Measurements from ENCODE around the gene NLGN4X.

NLGN4X gene

DNA sequence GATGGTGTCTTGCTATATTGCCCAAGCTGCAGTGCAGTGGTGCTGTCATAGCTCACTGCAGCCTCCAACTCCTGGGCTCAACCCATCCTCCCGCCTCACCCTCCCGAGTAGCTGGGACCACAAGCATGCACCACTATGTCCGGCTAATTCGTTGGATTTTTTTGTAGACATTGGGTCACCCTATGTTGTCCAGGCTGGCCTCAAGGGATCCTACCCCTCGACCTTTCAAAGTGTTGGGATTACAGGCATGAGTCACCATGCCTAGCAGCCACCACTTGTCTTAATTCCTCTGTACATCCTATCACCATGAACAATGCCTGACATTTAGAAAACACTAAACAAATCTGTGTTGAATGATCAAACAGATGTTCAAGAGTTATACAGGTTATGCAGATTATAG lies 76.7 kb downstream of the NLGN4X start:
- DNase-seq (ENCODE audit: low read depth in 2 of 2) = no peak

DNA sequence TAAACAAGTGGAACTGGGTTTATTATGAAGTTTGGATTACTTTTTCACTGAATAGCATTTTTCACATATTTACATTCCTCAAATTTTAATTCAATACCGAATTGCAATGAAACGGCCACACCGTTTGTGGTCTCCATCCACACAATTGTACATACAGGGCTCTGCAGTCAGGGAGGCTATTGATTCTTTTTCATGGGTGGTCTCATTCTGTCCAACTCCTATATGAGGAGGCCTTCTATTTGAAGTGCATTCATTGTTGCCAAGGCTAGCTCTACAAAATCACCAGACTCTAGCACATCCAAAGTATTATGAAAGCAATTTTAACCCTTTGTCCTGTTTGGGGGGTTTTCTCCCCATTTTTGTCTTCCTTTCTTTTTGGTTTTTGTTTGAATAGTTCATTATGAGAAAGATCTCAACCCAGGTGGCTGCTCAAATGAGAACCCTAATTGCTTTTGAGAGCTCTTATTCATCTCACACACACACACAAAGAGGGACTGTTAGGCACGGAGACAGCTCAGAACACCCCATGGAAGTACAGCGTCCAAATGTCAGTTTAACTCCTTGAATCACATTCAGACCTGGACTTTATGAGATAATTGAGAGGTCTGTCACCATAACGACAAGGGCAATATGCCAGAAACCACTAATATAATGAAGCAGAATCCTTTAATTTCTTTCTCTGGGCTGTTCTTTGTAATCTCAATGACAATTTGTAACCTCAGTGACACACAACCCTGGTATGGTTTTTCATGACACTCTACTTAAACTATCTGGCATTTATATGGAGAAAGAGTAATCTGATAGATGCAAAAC lies 79.4 kb downstream of the NLGN4X start:
- DNase-seq (ENCODE audit: low read depth in 2 of 2) = no peak

DNA sequence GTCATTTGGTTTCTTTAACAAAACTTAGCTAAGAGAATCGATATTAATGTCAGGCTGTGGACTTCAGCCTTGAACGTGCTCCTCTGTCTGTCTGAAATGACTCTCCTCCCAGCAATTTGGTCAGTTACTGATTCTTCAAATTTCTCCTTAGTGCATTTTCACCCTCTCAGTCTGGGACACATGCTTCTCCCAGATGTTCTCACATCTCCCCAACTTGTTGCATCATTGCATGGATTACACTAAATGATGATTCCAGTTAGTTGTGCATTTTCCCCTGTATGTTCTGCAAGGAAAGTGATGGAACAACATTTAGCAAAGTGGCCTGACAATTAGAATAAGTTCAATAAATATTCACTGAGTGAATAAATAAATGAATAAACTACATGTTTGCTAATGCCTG lies 94.4 kb downstream of the NLGN4X start:
- DNase-seq (ENCODE audit: low read depth in 2 of 2) = no peak

DNA sequence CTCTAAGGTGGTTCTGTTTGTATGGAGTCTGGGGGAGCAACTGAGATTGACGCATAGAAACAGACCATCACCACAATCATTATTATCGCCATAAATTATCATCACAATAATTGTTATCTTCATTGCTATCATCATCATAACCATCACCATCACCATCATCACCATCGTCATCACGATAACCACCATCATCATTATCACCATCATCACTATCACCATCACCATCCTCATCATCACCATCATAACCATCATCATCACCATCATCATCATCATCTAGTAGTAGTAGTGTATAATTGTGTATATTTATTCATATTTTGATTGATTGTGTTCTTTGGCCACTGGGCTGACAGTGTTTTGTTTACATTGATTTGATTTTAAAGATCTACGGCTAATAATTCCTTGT lies 95.7 kb downstream of the NLGN4X start:
- no peak for DNase-seq (ENCODE audit: low read depth in 2 of 2)

DNA sequence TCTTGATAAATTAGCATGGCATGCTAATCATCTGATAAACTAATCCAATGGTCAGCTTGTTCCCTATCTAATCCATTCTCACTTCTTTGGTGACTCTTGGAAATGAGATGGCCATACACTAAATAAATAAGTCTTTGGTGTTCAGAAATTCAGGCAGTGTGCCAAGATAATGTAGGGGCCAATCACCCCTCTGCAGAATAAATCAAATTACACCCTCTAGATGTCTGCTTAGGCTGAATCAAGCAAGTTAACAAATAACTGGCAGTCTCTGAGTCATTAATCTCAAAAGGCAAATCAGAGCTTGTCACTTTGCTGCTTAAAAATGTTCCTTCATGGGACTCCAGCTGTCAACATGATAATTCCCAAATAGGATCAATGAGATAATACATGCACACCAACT lies 97.4 kb downstream of the NLGN4X start:
- no peak for DNase-seq (ENCODE audit: low read depth in 2 of 2)

DNA sequence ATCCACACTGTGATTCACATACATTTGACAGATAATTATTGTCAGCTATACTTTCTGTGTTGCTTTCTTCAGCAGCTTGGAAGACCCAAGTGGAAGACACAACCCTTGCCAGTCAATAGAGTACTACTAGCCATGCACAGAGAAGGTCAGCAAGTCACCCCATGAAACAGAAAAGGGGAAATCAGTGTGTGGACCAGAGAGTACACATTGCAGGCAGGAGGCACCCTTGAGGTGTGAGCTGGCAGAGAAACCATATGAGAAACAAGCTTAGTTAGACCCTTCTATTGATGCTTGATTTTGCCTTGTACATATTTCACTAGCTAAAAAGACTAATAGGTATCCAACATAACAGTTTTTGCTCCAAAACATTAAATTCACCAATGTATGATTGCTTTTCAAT lies 99.5 kb downstream of the NLGN4X start:
- DNase-seq (ENCODE audit: low read depth in 2 of 2) = no peak

DNA sequence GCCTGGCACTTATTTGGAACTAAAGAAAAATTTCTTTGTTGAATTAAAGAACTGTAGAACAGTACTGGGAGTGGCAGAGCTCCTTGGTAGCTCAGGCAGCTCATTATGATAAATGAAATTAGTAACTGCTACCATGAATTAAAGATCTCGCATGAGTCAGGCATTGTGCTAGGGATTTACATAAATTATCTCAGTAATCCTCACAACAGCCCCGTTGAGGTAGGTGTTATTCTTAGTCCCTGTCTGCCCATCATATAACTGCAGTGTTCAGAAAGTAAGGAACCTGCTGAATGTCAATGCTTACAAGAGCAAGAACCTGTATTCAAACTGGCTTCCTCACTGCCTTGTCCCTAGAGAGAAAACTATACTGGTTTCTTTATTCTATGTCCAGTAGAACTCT lies 108.3 kb downstream of the NLGN4X start:
- no peak for DNase-seq (ENCODE audit: low read depth in 2 of 2)

DNA sequence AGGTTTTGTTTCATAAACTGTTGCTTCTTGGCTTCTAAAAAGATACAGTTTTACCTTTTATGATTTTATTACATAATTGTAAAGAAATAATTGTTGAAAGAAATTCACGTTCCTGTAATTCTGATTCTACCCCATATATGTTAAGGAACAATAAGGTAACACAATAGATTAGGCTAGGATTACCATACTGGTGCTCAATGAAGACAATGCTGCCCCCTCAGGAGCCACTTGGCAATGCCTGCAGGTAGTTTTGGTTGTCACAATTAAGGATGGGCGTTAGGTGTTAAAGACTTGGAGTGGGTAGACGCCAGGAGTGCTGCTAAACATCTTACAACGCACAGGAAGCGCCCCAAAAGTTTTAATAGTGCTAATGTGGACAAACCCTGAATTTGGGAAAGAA lies 133.2 kb downstream of the NLGN4X start:
- no peak for DNase-seq (ENCODE audit: low read depth in 2 of 2)

DNA sequence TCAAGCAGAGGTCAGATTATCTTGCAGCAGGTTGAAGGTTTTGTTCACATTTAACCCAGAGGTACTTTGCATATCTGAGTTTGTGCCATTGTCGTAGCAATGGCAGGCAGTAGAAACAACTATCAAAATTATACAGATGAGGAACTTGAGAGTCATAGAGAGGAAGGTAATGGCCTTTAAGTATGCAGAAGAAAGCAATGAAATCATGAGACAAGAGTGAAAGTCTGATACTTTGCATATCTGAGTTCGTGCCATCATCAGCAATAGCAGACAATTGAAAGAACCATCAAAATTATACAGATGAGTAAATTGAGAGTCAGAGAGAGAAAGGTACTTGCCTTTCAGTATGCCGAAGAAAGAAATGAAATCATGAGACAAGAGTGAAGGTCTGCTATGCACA lies 154.1 kb downstream of the NLGN4X start:
- DNase-seq (ENCODE audit: low read depth in 2 of 2) = no peak

DNA sequence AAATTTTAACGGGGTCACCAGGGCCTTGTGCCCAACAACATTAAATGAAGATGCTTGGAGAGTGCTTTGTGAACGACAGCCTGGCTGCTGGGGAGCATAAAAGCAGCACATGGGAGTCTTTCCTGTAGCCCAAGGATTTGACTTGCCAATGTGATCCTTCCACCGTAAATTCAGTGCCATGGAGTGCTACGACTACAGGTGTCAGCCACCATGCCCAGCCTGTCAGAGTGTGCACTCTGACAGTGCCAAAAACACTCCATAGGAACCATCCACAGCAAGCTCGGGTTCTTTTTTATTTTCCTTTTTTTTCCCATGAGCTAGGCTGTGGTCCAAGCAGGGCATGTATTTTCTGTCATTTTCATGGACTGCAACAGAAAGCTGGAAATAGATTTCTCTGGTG lies 156.9 kb downstream of the NLGN4X start:
- no peak for DNase-seq (ENCODE audit: low read depth in 2 of 2)

DNA sequence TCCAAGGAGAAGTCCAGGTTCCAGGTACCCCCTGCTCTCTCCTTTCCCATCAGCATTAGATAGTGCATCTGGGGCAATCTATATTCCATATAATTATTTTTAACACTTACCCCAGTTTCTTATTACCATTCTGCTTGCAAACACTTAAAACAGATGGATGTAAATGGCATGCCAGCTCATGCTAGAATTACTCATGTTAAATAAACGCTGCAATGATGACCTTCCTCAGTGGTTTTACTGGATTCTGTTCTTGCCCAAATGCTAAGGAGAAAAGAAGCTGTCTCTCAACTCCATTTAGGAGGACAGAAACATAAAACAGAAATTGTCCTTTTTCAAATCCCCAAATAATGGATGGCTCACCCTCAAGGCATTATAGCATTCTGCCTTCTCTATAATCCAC lies 161.1 kb downstream of the NLGN4X start:
- DNase-seq (ENCODE audit: low read depth in 2 of 2) = no peak

DNA sequence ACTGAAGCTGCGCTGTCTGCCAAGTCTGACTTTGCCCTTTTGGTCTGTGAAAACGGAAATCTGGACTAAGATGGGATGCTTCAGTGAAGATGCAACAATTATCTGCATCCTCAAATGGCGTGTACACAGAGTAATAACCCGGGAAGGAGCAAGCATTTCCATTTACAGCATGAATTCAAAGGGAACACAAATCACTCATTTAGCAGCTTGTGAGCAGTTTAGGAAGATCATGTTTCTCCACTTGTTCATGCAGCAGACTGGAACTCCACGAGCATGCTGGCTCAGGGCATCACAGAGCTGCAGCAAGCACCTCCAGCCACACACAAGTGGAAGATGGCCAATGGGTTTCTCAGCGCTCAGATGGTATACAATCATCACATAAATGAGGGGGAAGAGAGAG lies 175.5 kb downstream of the NLGN4X start:
- DNase-seq (ENCODE audit: low read depth in 2 of 2) = no peak

DNA sequence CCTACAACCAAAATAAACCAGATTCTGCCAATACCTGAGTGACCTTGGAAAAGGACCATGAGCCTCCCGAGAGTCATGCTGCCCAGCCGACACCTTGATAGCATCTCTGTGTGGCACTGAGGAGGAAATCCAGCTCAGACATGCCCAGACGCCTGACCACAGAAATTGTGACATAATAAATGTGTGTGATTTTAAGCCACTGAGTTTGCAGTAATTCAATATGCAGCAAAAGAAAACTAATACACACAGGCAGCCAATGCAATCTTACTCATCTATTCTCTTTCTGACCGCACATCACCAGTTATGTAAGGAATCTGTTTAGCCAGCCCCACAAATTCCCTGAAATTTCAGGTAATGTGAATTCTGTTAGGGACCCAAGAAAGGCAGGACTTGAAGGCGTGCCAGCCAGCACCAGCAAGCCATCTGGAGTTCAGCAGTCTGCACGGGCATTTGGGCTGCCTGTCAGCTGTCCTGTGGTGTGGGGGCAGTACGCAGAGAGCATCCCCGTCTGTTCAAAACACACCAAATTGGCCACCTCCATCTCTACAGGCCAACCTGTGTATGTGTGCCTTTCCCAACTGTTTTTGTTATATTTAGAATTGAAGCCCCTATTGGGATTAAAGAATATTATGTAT lies 176.4 kb downstream of the NLGN4X start:
- DNase-seq (ENCODE audit: low read depth in 2 of 2) = no peak

DNA sequence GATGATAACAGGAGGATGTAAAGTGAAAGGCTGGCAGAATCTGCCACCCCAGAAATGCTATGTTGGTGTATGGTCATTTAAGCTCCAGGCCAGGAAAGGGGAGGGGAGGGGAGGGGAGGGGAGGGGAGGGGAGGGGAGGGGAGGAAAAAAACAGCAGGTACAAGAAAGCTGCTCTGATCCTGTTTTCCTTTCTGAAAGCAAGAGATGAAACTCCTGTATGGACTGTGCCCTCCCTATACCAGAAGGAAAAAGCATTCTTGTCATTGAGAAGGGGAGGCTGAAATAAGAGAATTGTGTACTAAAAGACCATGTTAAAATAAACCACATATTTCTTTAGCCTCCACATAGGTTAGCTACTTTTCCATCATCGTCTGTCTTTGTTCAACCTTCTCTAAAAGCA lies 179.5 kb downstream of the NLGN4X start:
- no peak for DNase-seq (ENCODE audit: low read depth in 2 of 2)

DNA sequence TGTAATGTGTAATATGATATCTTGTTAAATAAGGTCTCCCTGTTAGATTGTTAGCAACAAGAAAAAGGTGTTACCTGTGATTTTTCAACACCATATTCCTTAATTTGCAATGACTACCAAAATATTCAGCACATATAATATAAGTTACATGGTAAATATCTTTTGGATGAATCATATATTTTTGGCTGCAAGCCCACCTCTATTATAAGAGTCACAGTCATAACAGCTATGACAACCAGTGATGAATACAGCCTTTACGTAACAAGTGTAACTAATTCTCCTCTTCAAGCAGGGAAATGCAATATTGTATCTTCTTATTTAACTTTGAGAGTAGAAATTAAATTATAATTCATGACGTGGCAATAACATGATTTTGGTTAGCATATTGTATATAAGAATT lies 187.0 kb downstream of the NLGN4X start:
- no peak for DNase-seq (ENCODE audit: low read depth in 2 of 2)

DNA sequence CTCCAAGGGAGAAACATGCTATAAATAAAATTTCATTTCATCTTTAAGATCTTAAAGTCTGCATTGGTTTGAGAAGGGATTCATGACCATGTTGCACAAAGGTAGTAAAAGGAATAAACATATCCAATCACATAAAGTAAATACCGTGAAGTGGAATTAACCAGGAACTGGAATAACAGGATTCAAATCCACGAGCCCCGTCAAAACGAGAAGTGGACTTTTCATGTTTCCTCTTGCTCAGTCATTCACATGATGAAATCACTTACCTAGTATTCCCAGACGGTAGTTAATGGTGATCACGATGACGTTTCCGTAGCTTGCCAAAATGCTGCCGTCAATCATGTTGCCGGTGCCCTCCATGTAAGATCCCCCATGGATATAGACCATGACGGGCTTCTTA lies 199.7 kb downstream of the NLGN4X start:
- no peak for DNase-seq (ENCODE audit: low read depth in 2 of 2)

DNA sequence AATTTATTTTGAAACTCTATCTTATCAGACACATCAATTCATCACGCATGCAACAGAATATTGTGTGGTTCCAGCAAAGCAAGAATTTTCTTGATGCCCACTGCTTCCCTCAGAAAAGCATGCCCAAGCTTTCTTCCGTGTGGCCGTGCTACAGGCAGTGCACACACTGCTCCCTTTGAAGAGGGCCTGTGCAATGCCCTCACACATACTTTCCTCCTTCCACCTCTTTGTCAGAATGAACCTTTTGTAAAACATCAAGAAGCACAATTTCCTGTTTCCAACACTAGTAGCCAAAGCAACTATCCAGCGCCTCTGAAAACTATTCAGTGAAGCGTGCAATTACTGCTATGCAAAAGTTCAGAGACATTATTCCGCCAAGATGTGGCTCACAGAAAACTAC lies 201.7 kb downstream of the NLGN4X start:
- DNase-seq (ENCODE audit: low read depth in 2 of 2) = no peak

DNA sequence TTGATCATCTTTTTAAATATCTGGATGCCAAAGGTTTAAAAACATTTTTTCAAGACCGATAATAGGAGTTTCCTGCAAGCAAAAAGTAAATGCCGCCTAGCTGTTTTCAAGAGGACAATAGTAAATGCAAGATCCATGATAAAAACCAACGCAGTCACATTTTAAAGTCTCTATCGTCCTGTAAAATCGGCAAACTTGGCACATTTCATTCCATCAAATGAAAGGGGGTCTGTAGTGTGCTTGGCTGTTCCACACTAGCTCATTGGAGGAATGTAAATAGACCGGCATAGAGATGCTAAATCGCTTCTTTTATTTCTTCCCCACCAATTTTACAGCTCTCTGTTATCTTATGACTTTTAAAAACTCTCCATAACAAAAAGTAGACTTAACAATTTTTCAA lies 202.2 kb downstream of the NLGN4X start:
- no peak for DNase-seq (ENCODE audit: low read depth in 2 of 2)

DNA sequence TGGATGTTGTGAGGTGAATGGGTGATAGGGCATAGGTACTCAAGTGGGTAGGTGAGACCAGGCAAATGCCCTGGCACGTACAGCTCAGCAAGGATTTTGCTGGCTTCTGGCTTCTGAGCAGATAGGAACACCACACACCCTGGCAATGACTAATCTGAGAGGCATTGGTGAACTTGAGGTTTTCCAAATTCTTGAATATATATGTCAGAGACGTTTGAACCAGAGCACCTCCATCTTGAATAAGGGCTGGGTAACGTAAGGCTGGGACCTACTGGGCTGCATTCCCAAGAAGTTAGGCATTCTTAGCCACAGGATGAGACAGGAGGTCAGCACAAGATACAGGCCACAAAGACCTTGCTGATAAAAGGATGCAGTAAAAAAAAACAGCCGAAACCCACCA lies 204.5 kb downstream of the NLGN4X start:
- DNase-seq (ENCODE audit: low read depth in 2 of 2) = no peak

DNA sequence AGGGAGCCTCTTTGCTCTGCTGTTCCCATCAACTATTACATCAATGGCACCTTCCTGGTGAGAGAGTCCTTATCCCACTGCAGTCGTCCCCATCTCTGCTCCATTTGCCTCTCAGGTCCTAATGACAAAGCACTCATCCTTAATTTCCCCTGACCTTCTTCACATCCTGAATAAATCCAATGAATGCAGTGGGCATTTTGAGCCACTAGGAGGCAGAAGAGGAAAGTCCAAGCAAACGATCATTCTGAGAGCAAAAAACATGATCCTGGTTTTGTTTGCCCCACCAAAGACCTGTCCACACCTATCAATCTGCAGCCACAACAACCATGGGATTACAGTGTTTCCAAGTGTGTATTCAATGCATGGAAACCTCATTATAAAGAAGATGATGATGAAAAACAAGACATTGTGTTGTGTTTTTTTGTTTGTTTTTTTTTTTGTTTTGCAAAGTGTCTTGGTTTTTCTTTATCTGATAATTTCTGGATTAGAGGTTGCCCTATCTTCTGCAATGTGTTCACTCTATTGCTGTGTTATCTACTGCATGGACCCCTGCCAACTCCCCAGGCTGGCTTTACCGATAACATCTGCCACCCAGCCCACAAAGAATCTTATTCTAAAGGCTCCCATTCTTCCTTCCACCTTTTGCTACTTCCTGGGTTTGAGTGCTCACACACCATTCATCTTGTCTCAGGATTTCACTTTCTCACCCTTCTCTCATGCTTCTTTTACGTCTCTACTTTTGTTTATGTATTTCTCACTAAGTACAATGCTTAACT lies 207.2 kb downstream of the NLGN4X start:
- DNase-seq (ENCODE audit: low read depth in 2 of 2) = no peak

DNA sequence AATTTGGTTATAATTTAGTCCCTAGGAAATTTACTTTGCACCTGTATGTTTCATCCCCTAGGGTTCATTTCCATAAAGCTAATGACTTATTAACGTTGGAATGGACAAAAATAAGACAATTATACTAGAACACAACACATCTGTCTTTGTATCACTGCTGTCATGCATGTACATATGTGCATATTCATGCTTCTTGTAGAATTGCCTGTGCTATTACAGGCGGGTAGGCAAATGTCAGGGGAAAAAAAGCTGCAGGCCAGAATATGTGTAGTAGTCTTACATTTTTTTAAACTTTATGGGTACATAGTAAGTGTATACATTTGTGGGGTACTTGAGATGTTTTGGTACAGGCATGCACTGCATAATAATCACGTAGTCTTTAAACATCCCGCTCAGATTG lies 209.6 kb downstream of the NLGN4X start:
- no peak for DNase-seq (ENCODE audit: low read depth in 2 of 2)

DNA sequence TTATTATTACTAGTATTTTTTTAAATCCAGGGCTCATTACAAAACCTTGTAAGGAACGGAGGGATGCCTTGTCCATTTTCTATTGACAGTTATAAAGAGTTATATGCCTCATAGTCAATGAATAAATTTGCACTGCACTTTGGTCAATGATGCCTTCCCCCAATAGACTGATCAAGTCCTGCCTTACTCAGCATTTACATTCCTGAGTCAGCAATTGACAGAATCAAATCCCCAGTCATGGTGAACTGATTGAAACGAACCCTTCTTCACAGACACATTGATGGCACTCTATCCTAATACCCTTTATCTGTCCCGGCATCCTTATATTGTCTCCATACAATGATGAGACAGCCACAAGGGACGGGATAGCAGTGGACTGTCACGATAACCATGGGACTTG lies 213.2 kb downstream of the NLGN4X start:
- DNase-seq (ENCODE audit: low read depth in 2 of 2) = no peak

DNA sequence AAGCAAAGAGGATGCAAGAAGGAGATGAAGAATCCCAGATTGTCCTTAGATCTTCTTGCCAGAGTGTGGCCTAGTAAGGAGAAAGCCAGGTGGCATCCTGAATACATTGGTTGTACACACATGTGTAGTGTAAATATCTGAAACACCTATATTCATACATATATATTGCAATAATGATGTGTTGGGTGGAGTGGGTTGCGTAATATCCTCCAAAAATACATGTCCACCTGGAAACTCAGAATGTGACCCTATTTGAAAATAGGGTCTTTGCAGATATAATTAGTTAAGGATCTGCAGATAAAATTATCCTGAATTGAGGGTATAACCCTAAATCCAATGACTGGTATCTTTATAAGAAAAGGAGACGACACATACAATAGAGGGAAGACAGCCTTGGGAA lies 216.3 kb downstream of the NLGN4X start:
- no peak for DNase-seq (ENCODE audit: low read depth in 2 of 2)

All from stimulated activated CD8-positive, alpha-beta memory T cell treated with anti-CD3 and anti-CD28 coated beads, Interleukin-7, amount 100 ng/mL, for 4 hours (primary cell).